Activated CD4-positive, alpha-beta T cell treated with anti-CD3 and anti-CD28 coated beads, Interleukin-2, amount 10 ng/mL, durations not matched to agents 7 days and 5 days (primary cell): ENCODE measurements around the gene CEP112. TPM values are rescaled to one million over a fixed set of nuclear protein-coding genes. Genes with fewer than 3 reads are reported as not detected.
"Not testable (repeated sequence)": the region's sequence is repeated elsewhere in the genome, so short reads cannot be mapped to it uniquely, and the experiment has no call there.

Experiments
- CTCF ChIA-PET: fragments of 350-600 bp; sonication (Branson Sonifier 250); formaldehyde crosslinking; loops from one replicate; lab custom pipeline; 2021; ENCODE audit warnings: antibody characterized with exemption; lab: Charles Lee
- POLR2A ChIA-PET: fragments of 350-600 bp; sonication (Branson Sonifier 250); formaldehyde crosslinking; loops from one replicate; lab custom pipeline; 2021; ENCODE audit warnings: antibody characterized with exemption; lab: Charles Lee
- DNase-seq: peaks from one replicate; pipeline ENCODE4 v3.0.0-alpha.2; 2020
- H3K27ac Mint-ChIP-seq: one replicate; pipeline ENCODE4 v1.8.0; 2021; ENCODE audit warnings: mild to moderate bottlenecking, moderate library complexity, mixed read lengths
- H3K27me3 Mint-ChIP-seq: one replicate; pipeline ENCODE4 v1.8.0; 2021; ENCODE audit warnings: mixed read lengths
- H3K36me3 Mint-ChIP-seq: one replicate; pipeline ENCODE4 v1.8.0; 2021; ENCODE audit warnings: low read depth, mixed read lengths
- H3K4me1 Mint-ChIP-seq: one replicate; pipeline ENCODE4 v1.8.0; 2021; ENCODE audit warnings: mixed read lengths
- H3K4me3 Mint-ChIP-seq: one replicate; pipeline ENCODE4 v1.8.0; 2021; ENCODE audit warnings: mild to moderate bottlenecking, moderate library complexity, mixed read lengths
- H3K9me3 Mint-ChIP-seq: one replicate; pipeline ENCODE4 v1.8.0; 2021; ENCODE audit warnings: mixed read lengths
- total RNA-seq, 2 experiments: library from RNA; stranded (reverse); gene quantifications; one replicate each; pipeline ENCODE4 v1.2.3, GENCODE V29; 2021

The CEP112 gene
- total RNA-seq, 2 experiments from 2014 or later, result 4.0 to 4.2 TPM

- Mint-ChIP-seq H3K27ac (no peak overlapping the region), H3K27me3 (peaks cover 6% of the 10 kb centered on the region), H3K4me3 (no peak overlapping the region), H3K36me3 (no peaks in the 10 kb centered on the region), H3K9me3 (no peaks in the 10 kb centered on the region), H3K4me1 (no peaks in the 10 kb centered on the region)
- CTCF ChIA-PET, result interaction anchor here (0.7 kb wide), 1 partner anchor 13 kb away, joined by 3 read pairs; no protein-coding TSS in a partner anchor
- POLR2A ChIA-PET, result no interaction called here
- no peak for DNase-seq
Measured at GRCh38 chr17:66129759-66130158, 62.2 kb downstream of the CEP112 start.

- Mint-ChIP-seq H3K36me3 (no peaks in the 10 kb centered on the region), H3K4me1 (no peaks in the 10 kb centered on the region), H3K4me3 (no peak overlapping the region), H3K27me3 (peaks cover 7% of the 10 kb centered on the region), H3K9me3 (no peaks in the 10 kb centered on the region), H3K27ac (no peak overlapping the region)
- POLR2A ChIA-PET, result no interaction called here
- DNase-seq, result no peak
- CTCF ChIA-PET, result no interaction called here
Measured at GRCh38 chr17:66126231-66126630, 65.7 kb downstream of the CEP112 start.

- ChIA-PET POLR2A (no interaction called here), CTCF (no interaction called here)
- Mint-ChIP-seq H3K27me3 (peaks cover 5% of the 10 kb centered on the region), H3K4me1 (no peaks in the 10 kb centered on the region), H3K27ac (no peak overlapping the region), H3K9me3 (no peaks in the 10 kb centered on the region), H3K36me3 (no peaks in the 10 kb centered on the region), H3K4me3 (no peak overlapping the region)
- no peak for DNase-seq
Measured at GRCh38 chr17:66123163-66123562, 68.8 kb downstream of the CEP112 start.

DNA sequence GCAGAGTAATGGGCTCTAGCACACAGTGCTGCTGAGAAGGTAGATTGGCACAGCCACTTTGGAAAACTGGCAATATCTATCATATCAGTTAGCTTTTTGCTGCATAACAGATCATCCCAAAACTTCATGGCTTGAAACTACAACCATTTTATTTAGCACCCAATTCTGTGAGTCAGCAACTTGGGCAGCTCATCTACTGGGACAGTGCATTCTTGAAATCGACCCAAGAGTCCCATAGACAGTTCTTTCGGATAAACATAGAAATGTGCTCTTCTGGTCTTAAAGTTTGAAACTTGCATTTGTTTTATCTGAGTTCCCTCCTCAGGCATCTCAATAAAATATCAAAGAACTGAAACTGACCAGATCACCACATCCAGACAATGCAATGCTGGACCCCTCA is 76.7 kb downstream of the CEP112 start:
- Mint-ChIP-seq H3K4me1 (no peaks in the 10 kb centered on the region), H3K36me3 (no peaks in the 10 kb centered on the region), H3K27ac (no peak overlapping the region), H3K4me3 (no peak overlapping the region), H3K9me3 (no peaks in the 10 kb centered on the region), H3K27me3 (peaks cover 10% of the 10 kb centered on the region)
- no peak for DNase-seq
- ChIA-PET CTCF (no interaction called here), POLR2A (no interaction called here)

GRCh38 chr17:66114609-66115008 is 77.3 kb downstream of the CEP112 start:
- H3K27me3 Mint-ChIP-seq, result peaks cover 10% of the 10 kb centered on the region
- no peaks in the 10 kb centered on the region for H3K4me1 Mint-ChIP-seq
- ChIA-PET POLR2A (no interaction called here), CTCF (no interaction called here)
- no peaks in the 10 kb centered on the region for H3K9me3 Mint-ChIP-seq
- H3K36me3 Mint-ChIP-seq, result no peaks in the 10 kb centered on the region
- H3K27ac Mint-ChIP-seq, result no peak overlapping the region
- DNase-seq, result no peak
- no peak overlapping the region for H3K4me3 Mint-ChIP-seq

- Mint-ChIP-seq H3K4me1 (no peaks in the 10 kb centered on the region), H3K36me3 (no peaks in the 10 kb centered on the region), H3K27me3 (peaks cover 11% of the 10 kb centered on the region), H3K27ac (no peak overlapping the region), H3K9me3 (peaks cover 4% of the 10 kb centered on the region), H3K4me3 (no peak overlapping the region)
- no peak for DNase-seq
- ChIA-PET POLR2A (no interaction called here), CTCF (no interaction called here)
Measured at GRCh38 chr17:66107731-66108130, 84.2 kb downstream of the CEP112 start.

DNA sequence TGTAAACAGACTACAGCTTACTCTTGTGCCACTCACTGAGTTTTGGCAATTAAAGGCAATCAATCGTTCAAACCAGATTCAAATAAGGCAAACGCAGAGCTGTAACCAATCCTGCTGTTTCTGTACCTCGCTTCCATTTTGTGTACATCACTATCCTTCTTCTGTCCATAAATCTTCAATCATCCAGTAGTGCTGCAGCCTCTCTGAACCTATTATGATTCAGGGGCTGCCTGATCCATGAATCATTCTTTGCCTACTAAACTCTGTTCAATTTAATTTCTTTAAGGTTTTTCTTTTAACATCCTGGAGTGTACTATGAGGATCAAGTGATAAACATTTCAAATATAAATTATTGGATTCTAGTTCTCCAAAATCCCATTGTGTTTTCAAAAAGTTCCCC is 93.9 kb downstream of the CEP112 start:
- peaks cover 2% of the 10 kb centered on the region for H3K27me3 Mint-ChIP-seq
- H3K36me3 Mint-ChIP-seq, result no peaks in the 10 kb centered on the region
- no peak overlapping the region for H3K27ac Mint-ChIP-seq
- H3K4me3 Mint-ChIP-seq, result no peak overlapping the region
- no peaks in the 10 kb centered on the region for H3K9me3 Mint-ChIP-seq
- H3K4me1 Mint-ChIP-seq, result no peaks in the 10 kb centered on the region
- no peak for DNase-seq
- CTCF ChIA-PET, result no interaction called here
- POLR2A ChIA-PET, result no interaction called here

DNA sequence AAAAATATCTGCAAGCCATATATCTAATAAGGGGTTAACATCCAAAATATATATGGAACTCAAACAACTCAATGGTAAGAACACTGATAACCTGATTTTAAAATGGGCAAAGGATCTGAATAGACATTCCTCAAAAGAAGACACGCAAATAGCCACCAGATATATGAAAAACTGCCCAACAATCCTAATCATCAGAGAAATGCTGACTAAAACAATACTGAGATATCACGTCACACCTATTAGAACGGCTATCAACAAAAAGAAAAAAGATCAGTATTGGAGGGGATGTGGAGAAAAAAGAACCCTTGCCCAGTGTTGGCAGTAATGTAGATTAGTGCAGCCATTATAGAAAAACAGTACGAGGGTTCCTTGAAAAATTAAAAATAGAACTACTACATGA is 97.2 kb downstream of the CEP112 start:
- Mint-ChIP-seq H3K27me3 (peaks cover 6% of the 10 kb centered on the region), H3K4me3 (no peak overlapping the region), H3K4me1 (no peaks in the 10 kb centered on the region), H3K27ac (no peak overlapping the region), H3K36me3 (no peaks in the 10 kb centered on the region), H3K9me3 (no peaks in the 10 kb centered on the region)
- DNase-seq, result no peak
- ChIA-PET CTCF (no interaction called here), POLR2A (no interaction called here)

GRCh38 chr17:66091445-66092080 is 100.4 kb downstream of the CEP112 start:
- Mint-ChIP-seq H3K4me3 (no peak overlapping the region), H3K36me3 (no peaks in the 10 kb centered on the region), H3K9me3 (no peaks in the 10 kb centered on the region), H3K27me3 (peaks cover 4% of the 10 kb centered on the region), H3K27ac (no peak overlapping the region), H3K4me1 (no peaks in the 10 kb centered on the region)
- ChIA-PET CTCF (no interaction called here), POLR2A (no interaction called here)
- no peak for DNase-seq

GRCh38 chr17:66089764-66090163 is 102.2 kb downstream of the CEP112 start:
- POLR2A ChIA-PET, result no interaction called here
- H3K27me3 Mint-ChIP-seq, result peaks cover 4% of the 10 kb centered on the region
- no peak overlapping the region for H3K27ac Mint-ChIP-seq
- H3K4me1 Mint-ChIP-seq, result no peaks in the 10 kb centered on the region
- no peaks in the 10 kb centered on the region for H3K9me3 Mint-ChIP-seq
- H3K36me3 Mint-ChIP-seq, result no peaks in the 10 kb centered on the region
- no peak overlapping the region for H3K4me3 Mint-ChIP-seq
- CTCF ChIA-PET, result no interaction called here
- no peak for DNase-seq

DNA sequence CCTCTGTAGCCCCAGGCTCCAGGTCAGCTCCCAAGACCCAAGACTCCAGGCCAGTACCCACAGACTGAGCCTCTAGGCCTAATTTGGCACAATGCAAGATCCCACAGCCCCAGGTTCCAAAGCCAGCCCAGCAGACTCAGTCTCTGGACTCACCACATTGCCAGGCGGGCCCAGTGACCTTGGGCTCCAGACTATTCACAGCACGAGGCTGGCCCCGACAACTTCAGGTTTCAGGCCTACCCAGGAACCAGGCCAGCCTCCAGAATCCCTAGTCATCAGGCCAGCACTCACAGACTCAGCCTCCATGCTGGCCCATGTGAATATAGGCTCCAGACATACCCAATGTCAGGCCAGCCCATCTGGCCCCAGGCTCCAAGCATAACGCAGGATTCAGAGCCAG is 103.8 kb downstream of the CEP112 start:
- Mint-ChIP-seq H3K4me3 (no peak overlapping the region), H3K9me3 (peaks cover under 1% of the 10 kb centered on the region), H3K36me3 (no peaks in the 10 kb centered on the region), H3K27me3 (peaks cover 4% of the 10 kb centered on the region), H3K4me1 (no peaks in the 10 kb centered on the region), H3K27ac (no peak overlapping the region)
- ChIA-PET POLR2A (no interaction called here), CTCF (no interaction called here)
- DNase-seq, result no peak

GRCh38 chr17:66087073-66087472 is 104.9 kb downstream of the CEP112 start:
- H3K4me1 Mint-ChIP-seq, result no peaks in the 10 kb centered on the region
- H3K27ac Mint-ChIP-seq, result no peak overlapping the region
- peaks cover 4% of the 10 kb centered on the region for H3K27me3 Mint-ChIP-seq
- ChIA-PET POLR2A (no interaction called here), CTCF (no interaction called here)
- peaks cover 2% of the 10 kb centered on the region for H3K9me3 Mint-ChIP-seq
- H3K4me3 Mint-ChIP-seq, result no peak overlapping the region
- no peaks in the 10 kb centered on the region for H3K36me3 Mint-ChIP-seq
- no peak for DNase-seq

DNA sequence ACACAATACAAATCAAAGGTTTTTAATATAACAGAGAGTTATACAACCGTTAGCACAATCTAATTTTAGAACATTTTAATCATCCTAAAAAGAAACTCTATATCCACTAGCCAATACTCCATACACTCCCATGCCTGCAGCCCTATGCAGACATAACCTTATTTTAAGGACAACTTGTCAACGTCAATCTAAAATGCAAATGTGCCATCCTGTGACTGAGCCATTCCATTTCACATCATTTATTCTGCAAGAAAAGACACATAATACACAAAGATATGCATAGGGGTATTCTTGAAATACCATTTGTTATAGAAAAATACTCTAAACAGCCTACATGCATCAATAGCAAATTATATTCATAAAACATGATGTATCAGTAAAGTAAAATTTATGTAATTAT is 106.7 kb downstream of the CEP112 start:
- peaks cover 5% of the 10 kb centered on the region for H3K9me3 Mint-ChIP-seq
- ChIA-PET POLR2A (no interaction called here), CTCF (no interaction called here)
- H3K4me3 Mint-ChIP-seq, result no peak overlapping the region
- no peaks in the 10 kb centered on the region for H3K27me3 Mint-ChIP-seq
- H3K36me3 Mint-ChIP-seq, result no peaks in the 10 kb centered on the region
- H3K4me1 Mint-ChIP-seq, result no peaks in the 10 kb centered on the region
- no peak for DNase-seq
- H3K27ac Mint-ChIP-seq, result no peak overlapping the region

DNA sequence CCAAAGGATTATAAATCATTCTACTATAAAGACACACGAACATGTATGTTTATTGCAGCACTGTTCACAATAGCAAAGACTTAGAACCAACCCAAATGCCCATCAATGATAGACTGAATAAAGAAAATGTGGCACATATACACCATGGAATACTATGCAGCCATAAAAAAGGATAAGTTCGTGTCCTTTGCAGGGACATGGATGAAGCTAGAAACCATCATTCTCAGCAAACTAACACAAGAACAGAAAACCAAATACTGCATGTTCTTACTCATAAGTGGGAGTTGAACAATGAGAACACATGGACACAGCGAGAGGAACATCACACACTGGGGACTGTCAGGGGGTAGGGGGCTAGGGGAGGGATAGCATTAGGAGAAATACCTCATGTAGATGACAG is 111.3 kb downstream of the CEP112 start:
- H3K9me3 Mint-ChIP-seq, H3K27me3 Mint-ChIP-seq, DNase-seq, H3K36me3 Mint-ChIP-seq, POLR2A ChIA-PET, H3K4me3 Mint-ChIP-seq, H3K27ac Mint-ChIP-seq, CTCF ChIA-PET: not testable (repeated sequence)
- peaks cover 11% of the 10 kb centered on the region for H3K4me1 Mint-ChIP-seq
